ENCODE measurements around the gene TAF11.

DNA sequence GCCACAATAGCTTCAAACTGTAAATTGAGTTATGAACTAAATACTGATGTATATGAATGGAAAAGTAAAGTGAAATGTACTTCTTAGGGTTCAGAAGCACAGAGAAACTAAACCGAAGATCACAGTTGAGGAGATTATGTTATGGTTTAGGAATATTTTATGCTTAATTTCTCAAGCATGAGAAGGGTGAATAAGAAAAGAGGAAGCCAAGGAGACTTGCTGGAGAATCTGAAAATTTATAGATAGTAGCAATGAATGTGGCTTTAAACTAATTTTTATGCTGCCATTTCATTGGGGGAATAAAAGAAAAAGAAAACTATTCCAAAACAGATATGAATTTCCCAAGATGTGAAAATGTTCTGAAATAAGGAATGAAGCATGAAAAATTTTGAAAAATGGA lies 6.9 kb upstream of the TAF11 start:
- TF ChIP-seq CREB1 (IDR thresholded peaks at IDR 0.05) = no peak
- TF ChIP-seq, protein P1, sequence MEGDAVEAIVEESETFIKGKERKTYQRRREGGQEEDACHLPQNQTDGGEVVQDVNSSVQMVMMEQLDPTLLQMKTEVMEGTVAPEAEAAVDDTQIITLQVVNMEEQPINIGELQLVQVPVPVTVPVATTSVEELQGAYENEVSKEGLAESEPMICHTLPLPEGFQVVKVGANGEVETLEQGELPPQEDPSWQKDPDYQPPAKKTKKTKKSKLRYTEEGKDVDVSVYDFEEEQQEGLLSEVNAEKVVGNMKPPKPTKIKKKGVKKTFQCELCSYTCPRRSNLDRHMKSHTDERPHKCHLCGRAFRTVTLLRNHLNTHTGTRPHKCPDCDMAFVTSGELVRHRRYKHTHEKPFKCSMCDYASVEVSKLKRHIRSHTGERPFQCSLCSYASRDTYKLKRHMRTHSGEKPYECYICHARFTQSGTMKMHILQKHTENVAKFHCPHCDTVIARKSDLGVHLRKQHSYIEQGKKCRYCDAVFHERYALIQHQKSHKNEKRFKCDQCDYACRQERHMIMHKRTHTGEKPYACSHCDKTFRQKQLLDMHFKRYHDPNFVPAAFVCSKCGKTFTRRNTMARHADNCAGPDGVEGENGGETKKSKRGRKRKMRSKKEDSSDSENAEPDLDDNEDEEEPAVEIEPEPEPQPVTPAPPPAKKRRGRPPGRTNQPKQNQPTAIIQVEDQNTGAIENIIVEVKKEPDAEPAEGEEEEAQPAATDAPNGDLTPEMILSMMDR (IDR thresholded peaks at IDR 0.05; ENCODE audit: control extremely low read depth in 1 of 3, insufficient read depth in 1 of 3, low read depth in 1 of 3, low read length in 3 of 3) = no peak
- TF ChIP-seq, protein P2, sequence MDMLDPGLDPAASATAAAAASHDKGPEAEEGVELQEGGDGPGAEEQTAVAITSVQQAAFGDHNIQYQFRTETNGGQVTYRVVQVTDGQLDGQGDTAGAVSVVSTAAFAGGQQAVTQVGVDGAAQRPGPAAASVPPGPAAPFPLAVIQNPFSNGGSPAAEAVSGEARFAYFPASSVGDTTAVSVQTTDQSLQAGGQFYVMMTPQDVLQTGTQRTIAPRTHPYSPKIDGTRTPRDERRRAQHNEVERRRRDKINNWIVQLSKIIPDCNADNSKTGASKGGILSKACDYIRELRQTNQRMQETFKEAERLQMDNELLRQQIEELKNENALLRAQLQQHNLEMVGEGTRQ (IDR thresholded peaks at IDR 0.05; ENCODE audit: low read length) = no peak
- no peak for TF ChIP-seq JUND (IDR thresholded peaks at IDR 0.05; ENCODE audit: low read length)
- TF ChIP-seq KDM1A (IDR thresholded peaks at IDR 0.05; ENCODE audit: borderline replicate concordance, low read length) = no peak
- TF ChIP-seq SP4 (IDR thresholded peaks at IDR 0.05; ENCODE audit: low read length) = no peak
- no peak for TF ChIP-seq CEBPB (IDR thresholded peaks at IDR 0.05; ENCODE audit: low read depth, low read length)
- no peak for TF ChIP-seq EGR1 (IDR thresholded peaks at IDR 0.05; ENCODE audit: borderline replicate concordance, low read depth, low read length)
- no peak for TF ChIP-seq RAD21 (IDR thresholded peaks at IDR 0.05 in 1 of 2, conservative IDR thresholded peaks at IDR 0.05 in 1 of 2; ENCODE audit: low read depth in 2 of 2, low read length in 2 of 2)
